Neural progenitor cell (in vitro differentiated cells): ENCODE measurements around the gene C16orf74.

Source experiments
- CTCF ChIP-seq: fragments of 200-600 bp; sonication (generic); IDR thresholded peaks from 2 replicates; pipeline ENCODE4 v1.5.1; 2017; ENCODE audit warnings: antibody characterized with exemption, mild to moderate bottlenecking
- EZH2 ChIP-seq: fragments of 200-600 bp; sonication (generic); IDR thresholded peaks from 2 replicates; pipeline ENCODE4 v1.6.1; 2017; ENCODE audit warnings: antibody characterized with exemption, mild to moderate bottlenecking, moderate library complexity

GRCh38 chr16:85796599-85796998, 45.7 kb upstream of the C16orf74 start:
- no peak for TF ChIP-seq CTCF
- TF ChIP-seq EZH2 = no peak
